Caco-2 (cell line): ENCODE data around the gene DUSP11. TPM values are rescaled to one million over a fixed set of nuclear protein-coding genes. Genes with fewer than 3 reads are reported as not detected.
"Not testable (repeated sequence)": the region's sequence is repeated elsewhere in the genome, so short reads cannot be mapped to it uniquely, and the experiment has no call there.

ENCODE experiments used
- BruUV-seq: library from RNA; stranded (reverse); fragments of 400-500 nt; replicated peaks from 2 replicates; lab custom pipeline; 2021; lab: Mats Ljungman, UMichigan
- CTCF ChIA-PET: fragments of 300-600 bp; sonication (Branson Sonifier 250); formaldehyde crosslinking; loops from one replicate; lab custom pipeline; 2022; ENCODE audit warnings: antibody characterized with exemption; lab: Charles Lee
- POLR2A ChIA-PET: fragments of 300-600 bp; sonication (Branson Sonifier 250); formaldehyde crosslinking; loops from one replicate; lab custom pipeline; 2022; ENCODE audit warnings: antibody characterized with exemption; lab: Charles Lee
- DNase-seq, 2 experiments: peaks; one replicate each; pipeline versions ENCODE4 v3.0.0 to v3.0.0-alpha.2; 2020 to 2022
- H3K27me3 ChIP-seq: replicated peaks from 2 replicates; pipeline ENCODE4 v1.6.0; 2011; ENCODE audit warnings: low read length; ENCODE audit not compliant: control insufficient read depth, insufficient read depth
- H3K36me3 ChIP-seq: 2 replicates; pipeline ENCODE4 v1.5.1; 2011; ENCODE audit warnings: low read length; ENCODE audit not compliant: control insufficient read depth, insufficient read depth
- H3K4me1 ChIP-seq: fragments of 250-450 bp; sonication (Bioruptor Pico); 2 replicates; pipeline ENCODE4 v1.5.1; 2020; ENCODE audit warnings: mild to moderate bottlenecking
- H3K4me3 ChIP-seq: 2 replicates; pipeline ENCODE4 v1.5.1; 2011; ENCODE audit warnings: low read depth, mild to moderate bottlenecking, control low read depth, low read length
- H3K9me3 ChIP-seq: fragments of 250-450 bp; sonication (Bioruptor Pico); 2 replicates; pipeline ENCODE4 v1.5.1; 2020; ENCODE audit warnings: mild to moderate bottlenecking, moderate library complexity
- H3K27ac Mint-ChIP-seq: one replicate; pipeline ENCODE4 v1.8.0; 2022; ENCODE audit warnings: mixed read lengths; ENCODE audit not compliant: unreplicated experiment
- H3K27me3 Mint-ChIP-seq: one replicate; pipeline ENCODE4 v1.8.0; 2022; ENCODE audit warnings: mixed read lengths; ENCODE audit not compliant: insufficient read depth, unreplicated experiment
- H3K36me3 Mint-ChIP-seq: one replicate; pipeline ENCODE4 v1.8.0; 2022; ENCODE audit warnings: mild to moderate bottlenecking, mixed read lengths; ENCODE audit not compliant: insufficient read depth, unreplicated experiment
- H3K4me1 Mint-ChIP-seq: one replicate; pipeline ENCODE4 v1.8.0; 2022; ENCODE audit warnings: low read depth, mixed read lengths; ENCODE audit not compliant: unreplicated experiment
- H3K4me3 Mint-ChIP-seq: one replicate; pipeline ENCODE4 v1.8.0; 2022; ENCODE audit warnings: mild to moderate bottlenecking, moderate library complexity, mixed read lengths; ENCODE audit not compliant: unreplicated experiment
- H3K9me3 Mint-ChIP-seq: one replicate; pipeline ENCODE4 v1.8.0; 2022; ENCODE audit warnings: mixed read lengths; ENCODE audit not compliant: unreplicated experiment
- CTCF ChIP-seq, 2 experiments: fragments of 200-600 bp in 1 of 2; IDR thresholded peaks; 1 replicate in 1 of 2; 2 replicates in 1 of 2; pipeline versions ENCODE4 v1.5.1 to v1.8.0; 2011 to 2022; ENCODE audit warnings: antibody characterized with exemption in 1 of 2, control low read depth in 1 of 2, inconsistent platforms in 1 of 2, low read depth in 1 of 2, low read length in 1 of 2, mild to moderate bottlenecking in 1 of 2, moderate library complexity in 1 of 2; ENCODE audit not compliant: insufficient read depth in 1 of 2, severe bottlenecking in 1 of 2, unreplicated experiment in 1 of 2
- intact Hi-C: fragments of 100-400 bp; cut with micrococcal nuclease; formaldehyde crosslinking; loops from one replicate; pipeline ENCODE4 v1.10.0; 2022; ENCODE audit not compliant: unreplicated experiment
- total RNA-seq: library from RNA; stranded (reverse); gene quantifications from 2 replicates; pipeline ENCODE4 v1.2.3, GENCODE V29; 2022

Gene DUSP11
- total RNA-seq, 1 experiment from 2014 or later = 24.3 TPM

GRCh38 chr2:73811878-73812277 is 32.0 kb upstream of the DUSP11 start:
- no peak for DNase-seq
- POLR2A ChIA-PET = interaction anchor here (0.7 kb wide), 1 partner anchor 118 kb away, joined by 4 read pairs; no protein-coding TSS in a partner anchor
- Histone ChIP-seq H3K4me1 (0 out of 2 replicates have a peak, but pooled peaks cover 2% of the 10 kb centered on the region), H3K4me3 (no peak overlapping the region), H3K9me3 (no peaks in the 10 kb centered on the region), H3K27me3 (no peaks in the 10 kb centered on the region), H3K36me3 (no peaks in the 10 kb centered on the region)
- H3K27me3 Mint-ChIP-seq = peaks cover 3% of the 10 kb centered on the region
- H3K36me3 Mint-ChIP-seq = no peaks in the 10 kb centered on the region
- no peak for TF ChIP-seq CTCF (IDR thresholded peaks at IDR 0.05; ENCODE audit: insufficient read depth in 1 of 2, low read depth in 1 of 2, low read length in 1 of 2, severe bottlenecking in 1 of 2, unreplicated experiment in 1 of 2)
- no peak overlapping the region for H3K4me3 Mint-ChIP-seq
- no TSS peak for BruUV-seq
- no peaks in the 10 kb centered on the region for H3K4me1 Mint-ChIP-seq
- H3K9me3 Mint-ChIP-seq = no peaks in the 10 kb centered on the region
- no peak overlapping the region for H3K27ac Mint-ChIP-seq
- CTCF ChIA-PET = no interaction called here
- intact Hi-C loops = no loop called here

GRCh38 chr2:73783883-73784282 is 4.0 kb upstream of the DUSP11 start, which contains the start of gene C2orf78:
Gene C2orf78, plus strand, starts transcription at chr2:73784183. Its CDS starts 127 bp downstream, at chr2:73784310.
- BruUV-seq, intact Hi-C loops, H3K4me3 Mint-ChIP-seq, H3K36me3 ChIP-seq, H3K27ac Mint-ChIP-seq, H3K27me3 Mint-ChIP-seq, H3K9me3 Mint-ChIP-seq, DNase-seq, H3K27me3 ChIP-seq, H3K4me3 ChIP-seq, H3K36me3 Mint-ChIP-seq, H3K4me1 ChIP-seq, CTCF ChIA-PET, POLR2A ChIA-PET, H3K9me3 ChIP-seq, H3K4me1 Mint-ChIP-seq: not testable (repeated sequence)

GRCh38 chr2:73783402-73783801 is 3.5 kb upstream of the DUSP11 start:
- H3K9me3 ChIP-seq, CTCF ChIA-PET, BruUV-seq, DNase-seq, H3K4me3 Mint-ChIP-seq, H3K4me1 Mint-ChIP-seq, POLR2A ChIA-PET, H3K4me1 ChIP-seq, H3K9me3 Mint-ChIP-seq, H3K27me3 Mint-ChIP-seq, H3K36me3 Mint-ChIP-seq, intact Hi-C loops, H3K4me3 ChIP-seq, H3K36me3 ChIP-seq, H3K27me3 ChIP-seq, H3K27ac Mint-ChIP-seq: not testable (repeated sequence)

GRCh38 chr2:73780237-73780582 is 307 bp upstream of the DUSP11 start:
- Mint-ChIP-seq H3K27me3 (no peaks in the 10 kb centered on the region), H3K36me3 (no peaks in the 10 kb centered on the region), H3K9me3 (no peaks in the 10 kb centered on the region), H3K4me1 (peaks cover 6% of the 10 kb centered on the region), H3K4me3 (peak overlapping the region; percentile 93), H3K27ac (peak overlapping the region; percentile 89)
- Histone ChIP-seq H3K9me3 (no peaks in the 10 kb centered on the region), H3K4me1 (peaks cover 5% of the 10 kb centered on the region; the same call in 1 of the 2 replicates), H3K27me3 (no peaks in the 10 kb centered on the region), H3K36me3 (peaks cover 1% of the 10 kb centered on the region; the same call in 1 of the 2 replicates), H3K4me3 (peak overlapping the region; percentile 94)
- ChIA-PET POLR2A (interaction anchor here (0.9 kb wide), 1 partner anchor 216 kb away, joined by 3 read pairs; no protein-coding TSS in a partner anchor), CTCF (no interaction called here)
- intact Hi-C loops = loop anchor here (1.0 kb wide), 1 partner anchor 43 kb away; the partner anchor contains the start of gene TPRKB
- BruUV-seq = no TSS peak
- no peak for TF ChIP-seq CTCF (IDR thresholded peaks at IDR 0.05; ENCODE audit: insufficient read depth in 1 of 2, low read depth in 1 of 2, low read length in 1 of 2, severe bottlenecking in 1 of 2, unreplicated experiment in 1 of 2)
- DNase-seq = no peak

- H3K9me3 ChIP-seq, H3K9me3 Mint-ChIP-seq, H3K27me3 ChIP-seq, H3K36me3 Mint-ChIP-seq, H3K4me1 Mint-ChIP-seq, BruUV-seq, H3K4me1 ChIP-seq, intact Hi-C loops, H3K36me3 ChIP-seq, H3K27me3 Mint-ChIP-seq, DNase-seq: not testable (repeated sequence)
- Mint-ChIP-seq H3K4me3 (peak overlapping the region; percentile 93), H3K27ac (peak overlapping the region; percentile 89)
- ChIA-PET CTCF (interaction anchor here (0.8 kb wide), 1 partner anchor 42 kb away, joined by 3 read pairs; the partner anchor contains the start of gene TPRKB), POLR2A (interaction anchor here (0.9 kb wide), 1 partner anchor 217 kb away, joined by 3 read pairs; no protein-coding TSS in a partner anchor)
- H3K4me3 ChIP-seq = peak overlapping the region; percentile 94
Measured at GRCh38 chr2:73778867-73779466, 936 bp downstream of the DUSP11 start.
